Stimulated activated CD8-positive, alpha-beta memory T cell treated with anti-CD3 and anti-CD28 coated beads, Interleukin-7, amount 100 ng/mL, for 48 hours (primary cell): ENCODE data around the gene COMMD4.
A peak's percentile ranks its signal among the peaks of the same experiment; 100 is the strongest.
"Not testable (repeated sequence)": the region's sequence is repeated elsewhere in the genome, so short reads cannot be mapped to it uniquely, and the experiment has no call there.

Experiments
- DNase-seq, 2 donors: peaks; one replicate each; pipeline ENCODE4 v3.0.0-alpha.2; 2020; ENCODE audit warnings: low read depth in 1 of 2; ENCODE audit errors: extremely low read depth in 1 of 2

Gene COMMD4

DNA sequence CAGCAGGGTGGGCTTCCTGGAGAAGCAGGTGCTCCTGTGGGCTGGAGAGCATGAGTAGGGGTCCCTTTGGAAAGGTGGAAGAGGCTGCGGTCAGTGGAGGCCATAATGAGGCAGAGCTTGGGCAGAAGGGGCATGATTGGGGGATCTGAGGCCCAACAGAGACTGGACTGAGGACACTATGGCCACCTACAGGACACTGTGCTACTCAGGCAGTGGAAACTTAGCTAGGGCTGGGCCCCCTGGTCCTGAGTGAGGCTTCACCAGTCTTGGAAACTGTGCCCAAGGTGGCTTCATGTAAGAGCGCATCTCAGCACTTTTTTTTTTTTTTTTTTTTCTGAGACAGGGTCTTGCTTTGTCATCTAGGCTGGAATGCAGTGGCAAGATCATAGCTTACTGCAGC lies 6.3 kb upstream of the COMMD4 start:
- DNase-seq: no peak

DNA sequence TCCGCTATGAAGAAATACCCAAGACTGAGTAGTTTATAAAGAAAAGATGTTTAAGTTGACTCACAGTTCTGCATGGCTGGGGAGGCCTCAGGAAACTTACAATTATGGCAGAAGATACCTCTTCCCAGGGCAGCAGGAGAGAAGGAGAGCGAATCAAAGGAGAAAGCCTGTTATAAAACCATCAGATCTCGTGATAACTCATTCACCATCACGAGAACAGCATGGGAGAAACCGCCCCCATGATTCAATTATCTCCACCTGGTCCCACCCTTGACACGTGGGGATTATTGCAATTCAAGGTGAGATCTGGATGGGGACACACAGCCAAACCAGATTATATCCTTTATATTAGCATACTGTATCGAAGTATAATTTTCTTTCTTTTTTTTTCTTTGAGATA lies 3.8 kb upstream of the COMMD4 start:
- DNase-seq: not testable (repeated sequence)

DNA sequence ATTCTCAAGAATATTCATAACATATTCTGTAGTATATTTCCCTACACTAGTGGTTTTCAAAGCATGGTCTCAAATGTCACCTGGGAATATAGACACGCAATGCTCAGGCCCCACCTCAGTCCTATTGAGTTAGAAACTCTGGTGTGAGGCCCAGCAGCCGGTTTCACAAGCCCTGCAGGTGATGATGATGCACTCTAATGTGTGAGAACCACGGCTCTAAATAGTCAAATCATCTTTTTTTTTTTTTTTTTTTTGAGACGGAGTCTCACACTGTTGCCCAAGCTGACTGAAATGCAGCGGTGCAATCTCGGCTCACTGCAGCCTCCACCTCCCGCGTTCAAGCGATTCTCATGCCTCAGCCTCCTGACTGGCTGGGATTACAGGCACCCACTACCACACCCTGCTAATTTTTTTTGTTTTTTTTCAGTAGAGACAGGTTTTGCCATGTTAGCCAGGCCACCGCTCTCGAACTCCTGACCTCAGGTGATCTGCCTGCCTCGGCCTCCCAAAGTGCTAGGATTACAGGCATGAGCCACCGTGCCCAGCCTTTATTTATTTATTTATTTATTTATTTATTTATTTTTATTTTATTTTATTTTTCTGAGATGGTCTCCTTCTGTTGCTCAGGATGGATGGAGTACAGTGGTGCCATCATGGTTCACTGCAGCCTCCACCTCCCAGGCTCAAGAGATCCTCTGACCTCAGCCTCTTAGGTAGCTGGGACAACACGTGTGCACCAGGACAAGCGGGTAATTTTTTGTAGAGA lies 2.0 kb upstream of the COMMD4 start:
- DNase-seq: not testable (repeated sequence)

DNA sequence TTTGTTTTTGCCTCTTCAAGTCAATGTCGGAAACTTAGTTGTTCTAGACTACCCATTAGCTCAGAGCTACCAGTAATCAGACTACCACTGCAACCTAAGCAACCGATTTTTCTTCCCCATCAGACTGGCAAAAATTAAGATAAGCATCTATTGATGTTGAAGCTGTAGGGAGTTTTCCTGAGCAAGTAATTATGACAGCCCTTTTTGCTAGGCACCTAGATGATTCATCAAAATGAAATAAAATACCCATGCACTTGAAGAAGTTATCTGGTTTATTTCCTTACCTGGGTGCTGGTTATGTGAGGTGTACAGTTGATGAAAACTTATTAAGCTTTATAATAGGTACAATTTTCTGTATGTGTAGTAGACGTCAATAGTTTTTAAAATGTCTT lies 554 bp upstream of the COMMD4 start:
- no peak for DNase-seq

DNA sequence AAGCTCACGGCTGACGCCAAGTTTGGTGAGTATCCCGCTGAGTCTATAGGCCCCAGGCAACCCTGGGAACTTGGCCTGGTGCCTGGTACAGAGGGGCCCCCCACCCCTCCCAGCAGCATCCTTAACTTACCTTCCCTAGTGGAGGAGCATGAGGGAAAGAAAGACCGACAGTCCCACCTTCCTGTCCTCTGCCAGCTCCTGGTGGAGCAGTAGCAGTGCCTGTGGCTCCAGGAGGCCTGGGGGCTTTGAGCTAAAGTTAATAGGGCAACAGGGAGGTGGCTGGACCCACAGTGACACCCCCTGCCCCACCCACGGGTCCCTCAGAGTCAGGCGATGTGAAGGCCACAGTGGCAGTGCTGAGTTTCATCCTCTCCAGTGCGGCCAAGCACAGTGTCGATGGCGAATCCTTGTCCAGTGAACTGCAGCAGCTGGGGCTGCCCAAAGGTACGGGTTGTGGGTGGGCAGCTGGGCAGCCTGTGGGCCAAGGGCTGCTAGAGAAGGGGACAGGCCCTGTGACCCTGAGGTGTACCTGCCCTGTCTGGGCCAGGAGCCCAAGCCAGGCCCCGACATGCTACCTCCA lies 2.9 kb downstream of the COMMD4 start:
- no peak for DNase-seq

DNA sequence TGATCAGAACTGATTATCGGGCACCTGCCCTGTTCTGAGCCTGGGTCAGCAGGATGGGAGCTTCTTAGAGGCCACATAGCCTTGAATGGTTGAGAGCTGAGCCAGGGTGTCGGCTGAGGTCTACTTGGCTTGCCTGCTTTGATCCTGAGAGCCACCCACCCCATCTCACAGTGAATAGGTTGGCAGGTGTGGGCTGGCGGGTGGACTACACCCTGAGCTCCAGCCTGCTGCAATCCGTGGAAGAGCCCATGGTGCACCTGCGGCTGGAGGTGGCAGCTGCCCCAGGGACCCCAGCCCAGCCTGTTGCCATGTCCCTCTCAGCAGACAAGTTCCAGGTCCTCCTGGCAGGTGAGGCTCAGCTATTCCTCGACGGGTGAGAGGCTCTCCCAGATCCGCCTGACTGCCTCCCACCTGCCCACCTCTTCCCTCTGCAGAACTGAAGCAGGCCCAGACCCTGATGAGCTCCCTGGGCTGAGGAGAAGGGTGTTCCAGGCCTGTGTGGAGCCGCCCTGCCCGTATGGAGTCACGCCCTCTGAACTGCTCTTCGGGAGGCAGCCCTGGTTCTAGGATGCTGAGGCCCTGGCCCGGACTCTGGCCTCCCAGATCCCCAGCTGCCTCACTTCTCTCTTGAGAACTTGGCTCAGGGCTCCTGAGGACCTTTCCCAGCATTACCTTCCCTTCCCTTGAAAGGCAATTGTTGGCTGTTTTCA lies 3.8 kb downstream of the COMMD4 start:
- DNase-seq: no peak

DNA sequence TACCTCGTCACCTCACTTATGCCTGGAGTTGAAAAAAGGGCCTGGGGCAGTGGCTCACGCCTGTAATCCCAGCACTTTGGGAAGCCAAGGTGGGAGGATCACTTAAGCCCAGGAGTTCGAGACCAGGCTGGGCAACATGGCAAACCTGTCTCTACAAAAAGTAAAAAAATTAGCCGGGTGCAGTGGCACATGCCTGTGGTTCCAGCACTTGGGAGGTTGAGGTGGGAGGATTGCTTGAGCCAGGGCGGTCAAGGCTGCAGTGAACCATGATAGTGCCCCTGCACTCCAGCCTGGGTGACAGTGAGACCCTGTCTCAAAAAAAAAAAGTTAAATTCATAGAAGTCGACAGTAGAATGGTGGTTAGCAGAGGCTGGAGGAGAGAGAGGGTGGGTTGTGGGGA lies 6.4 kb downstream of the COMMD4 start:
- DNase-seq: no peak

DNA sequence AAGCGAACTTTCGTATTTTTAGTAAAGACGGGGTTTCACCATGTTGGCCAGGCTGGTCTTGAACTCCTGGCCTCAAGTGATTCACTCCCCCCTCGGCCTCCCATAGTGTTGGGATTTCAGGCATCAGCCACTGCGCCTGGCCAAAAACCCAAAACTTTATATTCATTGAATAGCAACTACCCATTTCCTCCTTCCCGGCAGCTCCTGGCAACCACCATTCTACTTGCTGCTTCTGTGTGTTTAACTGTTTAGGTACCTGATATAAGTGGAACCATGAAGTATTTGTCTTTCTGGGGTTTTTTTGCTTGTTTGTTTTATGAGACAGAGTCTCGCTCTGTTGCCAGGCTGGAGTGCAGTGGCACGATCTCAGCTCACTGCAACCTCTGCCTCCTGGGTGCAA lies 8.1 kb downstream of the COMMD4 start:
- not testable (repeated sequence) for DNase-seq

DNA sequence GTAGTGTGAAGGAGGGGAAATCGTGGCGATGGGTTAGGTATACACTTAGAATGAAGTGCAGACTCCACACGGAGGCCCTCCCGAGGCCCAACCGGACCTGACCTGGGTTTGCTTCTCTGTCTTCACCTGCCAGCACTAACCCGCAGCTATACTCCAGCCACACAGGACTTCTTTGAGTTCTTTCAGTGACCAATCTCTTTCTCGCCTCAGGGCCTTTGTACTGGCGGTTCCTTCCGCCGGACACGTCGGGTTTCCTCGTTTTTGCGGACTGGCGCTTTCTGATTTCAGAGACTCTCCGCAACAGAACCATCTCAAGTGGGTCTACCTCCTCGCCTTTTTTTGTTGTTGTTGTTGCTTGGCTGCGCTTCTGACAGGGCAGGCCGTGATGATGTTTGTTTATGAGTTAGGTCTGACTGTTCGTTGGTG lies 10.9 kb downstream of the COMMD4 start, which contains the start of gene NEIL1:
Gene NEIL1, plus strand, starts transcription at position 244 of the 426 bp plus-strand sequence. CDS start 1,867 bp downstream, outside the sequence.
- no peak for DNase-seq

DNA sequence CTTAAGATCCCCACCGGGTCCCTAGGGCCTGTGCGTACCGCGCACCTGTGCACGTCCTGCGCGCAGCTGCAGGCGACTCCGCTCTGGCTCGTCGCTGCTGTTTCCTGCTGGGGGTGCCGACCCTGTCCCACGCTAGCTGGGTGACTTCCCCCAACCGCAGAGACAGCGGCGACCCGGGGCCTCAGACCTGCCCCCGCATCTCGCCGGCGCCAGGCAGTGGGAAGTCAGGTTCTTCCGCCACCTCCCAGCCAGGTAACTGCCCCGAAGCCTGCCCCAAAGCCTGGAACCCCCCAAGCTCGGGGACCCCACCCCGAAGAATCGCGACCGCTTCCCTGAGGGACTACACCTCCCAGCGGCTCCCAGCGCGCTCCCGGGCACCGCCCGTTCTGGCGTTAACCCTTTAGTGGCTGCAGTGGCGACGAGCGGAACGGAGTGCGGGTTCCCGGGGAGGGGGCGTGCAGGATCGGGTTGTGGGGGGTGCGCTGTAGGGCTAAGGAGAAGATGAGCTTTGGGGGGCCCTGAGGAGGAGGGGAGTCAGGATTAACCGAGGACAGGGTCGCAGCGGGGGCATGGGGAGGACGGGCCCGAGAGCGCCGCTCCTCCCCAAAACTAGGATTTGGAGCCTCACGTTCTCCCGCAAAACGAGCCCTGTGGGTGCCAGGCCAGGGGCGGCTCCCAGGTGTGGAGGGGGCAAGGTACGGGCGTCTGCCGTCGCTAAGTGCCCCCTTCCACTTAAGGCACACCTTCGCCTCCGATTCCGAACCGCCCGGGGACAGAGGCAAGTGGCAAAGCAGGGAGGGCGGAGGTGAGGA lies 11.6 kb downstream of the COMMD4 start:
- no peak for DNase-seq

DNA sequence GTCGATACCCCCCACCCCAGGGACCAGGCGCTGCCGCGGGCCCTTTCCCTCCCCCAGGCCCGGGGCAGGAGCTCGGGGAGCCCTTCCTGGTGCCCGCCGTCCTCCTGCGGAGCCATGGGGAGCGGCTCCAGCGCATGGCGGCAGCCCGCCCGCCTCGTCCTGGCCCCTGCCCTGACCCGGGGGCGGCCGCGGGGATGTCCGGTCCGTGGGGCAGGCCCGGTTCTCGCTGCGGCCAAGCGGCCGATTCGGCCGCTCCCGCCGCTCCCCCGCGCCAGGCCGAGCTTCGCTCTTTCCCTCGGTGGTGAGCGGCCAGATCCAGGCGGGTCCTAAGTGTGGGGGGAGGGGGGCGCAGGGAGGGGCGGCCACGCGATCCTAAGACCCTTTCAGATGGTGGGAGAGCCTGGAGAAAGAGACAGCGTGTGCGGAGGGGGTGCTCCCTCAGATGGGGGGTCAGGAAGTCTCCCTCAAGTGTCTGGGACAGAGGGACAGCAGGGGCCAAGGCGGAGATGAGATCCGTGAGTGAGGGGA lies 12.2 kb downstream of the COMMD4 start:
- no peak for DNase-seq

DNA sequence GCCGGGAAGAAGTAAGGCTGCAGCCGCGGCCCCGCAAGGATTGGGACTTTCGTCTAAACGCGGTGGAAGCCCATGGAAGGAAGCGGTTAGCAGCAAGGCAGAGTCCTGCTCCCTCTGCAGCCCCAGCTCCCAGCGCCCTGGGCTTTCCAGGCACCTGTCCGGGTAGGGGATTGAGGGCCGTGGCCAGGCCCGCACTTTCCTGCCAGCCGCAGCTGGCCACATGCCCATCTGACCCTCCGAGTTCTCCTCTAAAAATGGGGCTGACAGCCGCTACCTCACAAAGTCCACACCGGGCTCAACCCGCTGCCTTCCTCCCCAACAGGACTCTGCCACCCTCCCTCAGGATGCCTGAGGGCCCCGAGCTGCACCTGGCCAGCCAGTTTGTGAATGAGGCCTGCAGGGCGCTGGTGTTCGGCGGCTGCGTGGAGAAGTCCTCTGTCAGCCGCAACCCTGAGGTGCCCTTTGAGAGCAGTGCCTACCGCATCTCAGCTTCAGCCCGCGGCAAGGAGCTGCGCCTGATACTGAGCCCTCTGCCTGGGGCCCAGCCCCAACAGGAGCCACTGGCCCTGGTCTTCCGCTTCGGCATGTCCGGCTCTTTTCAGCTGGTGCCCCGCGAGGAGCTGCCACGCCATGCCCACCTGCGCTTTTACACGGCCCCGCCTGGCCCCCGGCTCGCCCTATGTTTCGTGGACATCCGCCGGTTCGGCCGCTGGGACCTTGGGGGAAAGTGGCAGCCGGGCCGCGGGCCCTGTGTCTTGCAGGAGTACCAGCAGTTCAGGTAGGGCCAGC lies 12.9 kb downstream of the COMMD4 start:
- no peak for DNase-seq

DNA sequence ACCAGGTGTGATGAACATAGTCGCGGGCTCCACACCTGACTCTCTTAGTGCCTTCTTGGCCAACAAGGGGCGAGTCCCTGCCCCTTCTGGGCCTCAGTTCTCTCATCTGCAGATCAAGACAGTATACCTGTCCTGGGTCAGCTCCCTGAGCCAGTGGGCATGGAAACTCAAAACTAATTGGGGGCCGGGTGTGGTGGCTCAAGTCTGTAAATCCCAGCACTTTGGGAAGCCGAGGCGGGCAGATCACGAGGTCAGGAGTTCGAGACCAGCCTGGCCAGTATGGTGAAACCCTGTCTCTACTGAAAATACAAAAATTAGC lies 13.4 kb downstream of the COMMD4 start:
- DNase-seq: not testable (repeated sequence)

DNA sequence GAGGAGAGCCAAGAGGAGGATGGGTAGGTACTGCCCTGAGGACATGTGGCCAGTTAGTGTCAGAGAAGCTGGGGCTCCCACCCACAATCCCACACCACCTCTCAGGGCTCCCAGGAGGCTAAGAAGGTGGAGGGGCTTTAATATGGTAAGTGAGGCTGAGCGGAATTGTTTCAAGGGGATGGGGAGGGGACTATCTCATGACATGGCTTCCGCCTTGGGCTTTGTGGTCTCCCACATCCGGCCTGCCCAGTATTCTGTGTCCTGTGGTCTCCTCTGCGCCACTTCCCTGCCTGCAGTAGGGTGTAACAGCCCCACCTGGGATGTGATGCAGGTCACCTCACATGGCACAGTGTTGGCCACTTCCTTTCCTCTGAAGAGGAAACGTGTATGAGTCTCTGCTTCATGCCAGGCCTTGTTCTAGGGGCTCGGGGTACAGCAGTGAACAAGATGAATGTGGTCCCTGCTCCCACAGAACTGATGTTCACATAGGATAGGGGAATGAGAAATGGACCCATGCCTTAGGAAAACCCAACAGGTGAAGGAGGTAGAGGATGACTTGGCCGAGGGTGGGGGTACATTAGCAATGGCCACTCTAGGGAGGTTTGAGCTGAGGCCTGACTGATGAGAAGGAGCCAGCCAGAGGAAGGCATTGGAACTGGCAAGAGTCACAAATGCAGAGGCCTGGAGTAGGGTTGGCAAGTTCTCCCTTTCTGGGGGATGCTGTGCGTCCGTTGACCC lies 14.2 kb downstream of the COMMD4 start:
- peak; percentile 58 to 77 for DNase-seq

DNA sequence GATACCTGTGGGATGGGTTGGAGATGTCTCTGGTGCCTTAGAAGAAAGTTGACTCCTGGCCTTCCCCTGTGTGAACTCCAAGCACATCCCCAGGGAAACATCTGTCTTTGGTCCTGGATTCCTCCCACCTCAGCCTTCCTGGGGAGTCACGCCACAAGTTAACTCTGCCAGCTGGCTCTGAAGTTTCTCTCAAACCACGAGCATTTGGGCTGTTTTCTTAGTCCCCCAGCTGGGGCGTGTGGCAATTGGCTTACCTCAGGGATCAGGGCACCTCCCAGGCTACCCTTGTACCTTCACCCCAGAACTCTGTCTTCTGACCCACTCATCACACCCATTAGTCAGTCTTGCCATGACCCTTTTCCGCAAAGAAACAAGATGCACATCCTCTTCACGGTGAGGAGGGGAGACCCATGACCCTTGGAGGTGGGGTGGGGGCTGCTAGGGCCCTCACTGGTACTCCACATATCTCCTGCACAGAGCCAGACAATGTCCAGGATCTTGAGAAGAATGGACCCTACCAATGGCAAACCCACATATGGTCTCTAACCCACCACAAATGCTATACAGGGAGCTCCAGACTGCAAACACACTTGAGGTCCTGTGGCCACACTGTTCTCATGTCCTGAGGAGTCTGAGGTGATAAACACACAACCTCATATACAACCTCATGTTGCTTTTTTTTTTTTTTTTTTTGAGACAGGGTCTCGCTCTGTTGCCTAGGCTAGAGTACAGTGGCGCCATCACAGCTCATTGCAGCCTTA lies 14.9 kb downstream of the COMMD4 start:
- DNase-seq: no peak

DNA sequence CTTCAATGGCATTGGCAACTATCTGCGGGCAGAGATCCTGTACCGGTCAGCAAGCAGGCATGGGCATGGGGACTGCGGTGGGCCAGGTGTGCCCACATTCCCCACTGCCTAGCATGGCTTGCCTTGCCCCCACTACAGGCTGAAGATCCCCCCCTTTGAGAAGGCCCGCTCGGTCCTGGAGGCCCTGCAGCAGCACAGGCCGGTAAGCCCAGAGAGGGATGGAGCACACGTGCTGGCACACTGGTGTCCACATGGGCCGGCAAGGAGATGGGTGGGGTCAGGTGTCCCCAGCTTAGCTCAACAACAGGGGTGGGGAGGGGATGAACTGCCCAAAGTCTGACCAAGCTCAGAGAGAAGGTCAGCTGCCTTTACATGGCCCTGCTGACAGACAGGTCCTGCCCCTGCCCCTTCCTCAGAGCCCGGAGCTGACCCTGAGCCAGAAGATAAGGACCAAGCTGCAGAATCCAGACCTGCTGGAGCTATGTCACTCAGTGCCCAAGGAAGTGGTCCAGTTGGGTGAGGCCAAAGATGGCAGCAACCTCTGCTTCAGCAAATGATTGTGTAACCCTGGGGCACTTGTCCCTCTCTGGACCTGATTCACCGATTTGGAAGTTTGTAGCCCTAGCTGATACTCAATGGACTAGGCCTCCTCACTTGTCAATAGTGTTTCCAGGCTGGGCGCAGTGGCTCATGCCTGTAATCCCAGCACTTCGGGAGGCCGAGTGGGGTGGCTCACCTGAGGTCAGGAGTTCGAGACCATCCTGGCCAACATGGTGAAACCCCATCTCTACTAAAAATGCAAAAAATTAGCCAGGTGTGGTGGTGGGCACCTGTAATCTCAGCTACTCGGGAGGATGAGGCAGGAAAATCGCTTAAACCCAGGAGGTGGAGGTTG lies 16.6 kb downstream of the COMMD4 start:
- no peak for DNase-seq

DNA sequence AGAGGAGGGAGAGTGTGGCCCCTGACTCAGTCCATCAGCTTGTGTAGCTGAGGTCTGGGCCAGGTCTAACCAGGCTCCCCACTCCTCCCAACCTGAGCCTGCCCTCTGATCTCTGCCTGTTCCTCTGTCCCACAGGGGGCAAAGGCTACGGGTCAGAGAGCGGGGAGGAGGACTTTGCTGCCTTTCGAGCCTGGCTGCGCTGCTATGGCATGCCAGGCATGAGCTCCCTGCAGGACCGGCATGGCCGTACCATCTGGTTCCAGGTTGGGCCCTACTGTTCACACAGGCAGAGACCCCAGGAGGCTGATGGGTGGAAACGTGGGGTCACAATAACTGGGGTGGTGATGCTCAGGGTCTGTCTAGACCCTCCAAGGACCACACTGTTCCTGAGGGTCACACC lies 17.7 kb downstream of the COMMD4 start:
- DNase-seq: no peak

DNA sequence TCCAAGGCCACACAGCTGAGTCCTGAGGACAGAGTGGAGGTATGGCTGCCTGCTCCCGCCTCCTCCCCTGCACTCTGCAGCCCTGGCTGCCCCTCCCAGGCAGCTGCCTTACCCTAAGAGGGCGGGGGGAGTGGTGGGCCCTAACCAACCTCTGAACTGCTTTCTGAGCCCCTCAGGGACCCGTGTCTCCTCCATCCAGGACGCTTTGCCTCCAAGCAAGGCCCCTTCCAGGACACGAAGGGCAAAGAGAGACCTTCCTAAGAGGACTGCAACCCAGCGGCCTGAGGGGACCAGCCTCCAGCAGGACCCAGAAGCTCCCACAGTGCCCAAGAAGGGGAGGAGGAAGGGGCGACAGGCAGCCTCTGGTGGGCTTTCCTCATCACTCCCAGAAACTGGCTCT lies 18.6 kb downstream of the COMMD4 start:
- no peak for DNase-seq
